M059J (cell line): ENCODE measurements around the gene PIEZO2. TPM values are rescaled to one million over a fixed set of nuclear protein-coding genes. Genes with fewer than 3 reads are reported as not detected.
"Not testable (repeated sequence)": the region's sequence is repeated elsewhere in the genome, so short reads cannot be mapped to it uniquely, and the experiment has no call there.

Experiments
- DNase-seq: peaks from one replicate; pipeline ENCODE4 v3.0.0-alpha.2; 2012; ENCODE audit warnings: low read depth
- total RNA-seq: library from RNA; depleted of rRNA; stranded (reverse); fragments of >200 nt; shearing (Covaris generic); gene quantifications from 2 replicates; pipeline ENCODE4 v1.2.3, GENCODE V29; 2014

Gene PIEZO2
- total RNA-seq, 1 experiment from 2014 or later, result 22.9 TPM

GRCh38 chr18:11150271-11150615 is 874 bp upstream of the PIEZO2 start:
- no peak for DNase-seq

- no peak for DNase-seq
Measured at GRCh38 chr18:11148680-11149440, 509 bp downstream of the PIEZO2 start.

DNA sequence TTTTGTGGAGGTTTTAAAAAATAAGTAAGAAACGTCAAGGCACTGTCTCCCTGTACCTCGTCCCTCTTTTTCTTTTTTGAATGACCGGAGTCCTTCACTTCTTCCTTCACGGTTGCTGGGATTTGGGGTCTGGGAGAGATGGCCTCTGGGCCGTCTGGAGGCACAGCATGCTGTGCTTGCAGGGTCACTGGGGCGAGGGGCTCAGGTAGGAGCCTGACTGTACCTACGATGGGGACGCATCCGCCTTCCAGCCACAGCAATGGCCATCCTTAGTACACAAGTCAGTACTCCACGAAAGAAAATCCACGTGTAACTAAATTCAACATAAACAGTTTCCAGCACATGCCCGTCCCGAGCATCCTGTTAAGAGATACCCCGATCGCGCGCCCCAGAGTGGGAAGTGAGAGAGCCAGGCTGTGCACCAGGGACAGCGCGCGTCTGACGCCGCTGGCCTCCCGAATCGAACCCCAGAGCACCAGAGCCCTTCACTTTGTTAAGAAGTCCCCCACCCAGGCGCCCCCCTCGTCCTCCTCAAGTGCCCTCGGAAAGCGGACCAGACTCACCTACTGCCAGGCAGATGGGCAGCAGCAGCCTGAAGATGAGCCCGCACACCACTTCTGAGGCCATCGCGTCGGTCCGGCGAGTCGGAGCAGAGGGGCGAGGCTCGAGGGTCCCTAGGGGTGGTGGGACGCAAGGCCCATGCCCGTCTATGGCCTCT is 1.2 kb downstream of the PIEZO2 start:
- no peak for DNase-seq

DNA sequence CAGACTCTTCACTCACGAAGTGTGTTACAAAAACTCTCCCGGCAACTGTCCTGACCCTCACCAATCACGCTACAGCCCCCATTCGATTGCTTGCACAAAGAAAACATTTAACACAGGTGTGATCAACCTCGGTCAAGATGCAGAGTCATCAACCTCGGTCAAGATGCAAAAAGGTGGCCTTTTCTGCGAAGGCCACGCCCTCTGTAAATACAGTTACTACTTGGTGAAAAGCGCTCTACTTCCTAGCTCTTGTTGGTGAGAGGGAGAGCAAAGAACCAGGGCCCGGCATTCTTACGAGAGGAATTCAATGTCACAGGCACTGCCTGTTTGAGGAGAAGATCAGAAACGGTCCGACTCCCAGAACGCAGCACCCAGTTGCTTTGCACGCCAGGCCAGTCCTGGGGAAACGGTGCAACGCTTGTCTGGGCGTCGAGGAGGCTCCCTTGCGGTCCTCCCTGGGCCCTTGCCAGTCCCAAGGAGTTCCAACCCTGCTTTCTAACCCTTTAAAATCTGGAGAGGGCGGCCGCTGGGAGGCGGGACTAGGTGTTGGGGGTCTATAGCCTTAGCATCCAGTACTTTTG is 1.9 kb downstream of the PIEZO2 start:
- DNase-seq, result no peak

DNA sequence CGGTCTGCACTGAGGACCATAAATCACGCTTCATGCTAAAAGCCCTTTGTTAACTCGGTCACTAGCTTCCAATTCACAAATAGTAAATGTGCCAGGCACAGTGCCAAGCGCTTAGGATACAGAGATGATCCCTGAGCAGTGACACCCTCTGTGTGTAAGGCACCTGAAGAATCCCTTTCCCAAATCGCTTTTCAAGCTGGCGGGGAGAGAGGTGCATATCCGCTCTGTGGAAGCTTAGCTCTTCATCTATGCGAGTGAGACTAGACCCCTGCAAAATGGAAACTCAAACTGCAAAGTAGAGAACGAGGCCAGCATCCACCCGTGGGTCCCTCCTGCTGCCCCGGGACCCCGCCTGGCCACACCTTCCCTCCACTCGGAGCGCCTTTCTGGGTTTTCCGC is 2.4 kb downstream of the PIEZO2 start:
- DNase-seq, result no peak

DNA sequence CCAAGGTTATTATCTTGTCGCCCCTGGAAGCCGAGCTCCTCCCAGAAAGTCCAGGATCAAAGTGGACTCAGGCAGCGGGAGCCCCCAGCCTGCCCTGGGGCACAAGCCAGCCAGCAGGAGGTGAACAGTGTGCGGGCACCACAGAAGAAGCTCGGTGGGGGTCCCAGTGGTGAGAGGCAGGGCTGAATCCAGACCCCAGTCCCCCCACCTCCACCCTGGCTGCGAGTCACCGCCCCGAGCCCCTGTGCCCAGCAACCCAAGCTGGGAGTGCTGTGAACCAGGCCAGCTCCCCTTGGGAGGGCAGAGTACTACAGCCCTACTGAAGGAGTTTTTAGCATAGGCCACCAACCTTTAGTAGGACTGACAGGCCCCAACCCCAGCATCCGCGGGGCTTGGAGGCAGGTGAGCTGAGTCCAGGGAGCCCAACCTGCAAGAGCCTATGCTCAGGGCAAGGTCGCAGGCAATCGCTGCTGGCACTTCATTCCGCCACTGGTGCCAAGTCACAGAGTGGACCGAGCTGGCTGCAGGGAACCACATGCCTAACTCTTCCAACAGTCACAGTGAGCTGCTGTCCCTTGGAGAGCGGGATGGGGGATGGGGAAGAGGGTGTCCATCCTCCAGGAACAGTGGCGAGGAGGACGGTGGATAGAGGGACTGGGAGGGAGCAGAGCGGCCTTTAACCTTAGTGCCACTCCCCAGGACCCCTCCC is 3.0 kb downstream of the PIEZO2 start:
- DNase-seq, result no peak

DNA sequence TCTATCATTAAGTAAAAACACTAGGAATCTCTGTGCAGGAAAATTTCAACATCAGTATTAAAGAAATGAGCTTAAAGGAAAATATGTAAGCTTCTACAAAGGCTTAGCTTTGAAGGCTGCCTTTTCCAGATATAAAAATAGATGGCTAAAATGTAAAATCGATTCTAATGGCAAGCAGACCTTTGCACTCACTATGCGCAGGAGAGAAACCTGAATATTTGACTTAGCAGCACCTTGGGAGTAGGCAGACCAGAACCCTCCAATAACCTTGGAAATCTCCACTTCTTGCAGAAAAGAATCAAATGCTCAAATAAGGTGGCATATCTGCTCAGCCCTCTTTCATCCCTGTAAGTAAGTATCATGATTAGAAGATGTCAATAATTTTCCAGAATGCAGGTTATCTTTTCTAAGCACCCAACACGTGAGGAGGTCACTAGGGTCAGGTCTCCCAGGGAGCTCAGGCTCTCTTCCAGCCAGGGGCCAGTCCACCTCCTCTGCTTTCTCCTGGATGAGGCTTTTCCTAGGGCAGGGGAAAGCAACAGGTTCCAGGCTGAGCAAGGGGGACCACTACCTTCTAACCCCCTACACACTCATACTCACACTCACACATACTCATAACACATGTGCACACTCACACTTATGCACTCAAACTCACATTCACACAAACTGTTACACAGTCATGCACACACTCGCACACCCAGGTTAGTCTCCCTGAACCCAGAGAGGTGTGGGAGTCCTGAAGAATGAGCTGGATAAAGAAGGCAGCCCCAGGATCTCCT is 3.8 kb downstream of the PIEZO2 start:
- DNase-seq, result no peak

DNA sequence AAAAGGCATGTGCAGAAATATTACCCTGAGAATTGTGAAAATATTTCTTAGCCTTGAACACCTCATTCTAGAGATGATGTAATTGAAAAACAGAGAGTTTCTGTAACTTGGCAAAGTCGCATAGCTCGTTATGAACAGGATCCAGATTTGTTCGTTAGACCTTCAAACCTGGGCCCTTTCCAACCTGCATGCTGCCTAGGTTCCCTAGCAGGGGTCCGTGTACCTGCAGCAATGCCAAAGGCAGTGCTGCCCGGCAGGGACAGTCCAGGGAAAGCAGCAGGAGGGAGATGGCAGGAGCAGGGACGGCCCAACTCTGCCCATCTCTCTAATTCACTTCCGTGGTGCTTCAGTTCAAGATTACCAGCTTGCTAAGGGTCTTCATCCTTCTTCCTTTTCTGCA is 12.0 kb downstream of the PIEZO2 start:
- DNase-seq, result no peak

GRCh38 chr18:11136241-11136640 is 13.1 kb downstream of the PIEZO2 start:
- peak; percentile 67 for DNase-seq

DNA sequence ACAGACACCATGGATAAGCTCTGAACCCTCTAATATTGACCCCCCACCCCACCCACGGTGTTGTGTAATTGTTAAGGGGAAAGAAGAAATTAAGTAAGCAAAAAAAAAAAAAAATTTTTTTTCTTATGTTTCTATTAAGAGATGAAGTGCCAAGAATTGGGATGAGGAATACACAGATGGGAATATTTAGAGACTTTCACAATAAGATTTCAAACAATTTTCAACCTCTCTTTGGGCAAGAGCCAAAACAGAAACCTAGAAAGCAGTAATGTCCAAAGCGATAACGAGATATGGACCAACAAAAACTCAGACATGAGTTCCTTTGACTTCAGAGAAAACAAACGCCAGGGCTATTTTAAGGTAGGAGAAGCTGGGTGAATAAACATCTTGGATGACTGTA is 14.4 kb downstream of the PIEZO2 start:
- DNase-seq, result no peak

GRCh38 chr18:11129059-11129458 is 20.3 kb downstream of the PIEZO2 start:
- DNase-seq, result not testable (repeated sequence)

GRCh38 chr18:11125492-11126315 is 23.7 kb downstream of the PIEZO2 start:
- no peak for DNase-seq

GRCh38 chr18:11124054-11124453 is 25.3 kb downstream of the PIEZO2 start:
- DNase-seq, result no peak

DNA sequence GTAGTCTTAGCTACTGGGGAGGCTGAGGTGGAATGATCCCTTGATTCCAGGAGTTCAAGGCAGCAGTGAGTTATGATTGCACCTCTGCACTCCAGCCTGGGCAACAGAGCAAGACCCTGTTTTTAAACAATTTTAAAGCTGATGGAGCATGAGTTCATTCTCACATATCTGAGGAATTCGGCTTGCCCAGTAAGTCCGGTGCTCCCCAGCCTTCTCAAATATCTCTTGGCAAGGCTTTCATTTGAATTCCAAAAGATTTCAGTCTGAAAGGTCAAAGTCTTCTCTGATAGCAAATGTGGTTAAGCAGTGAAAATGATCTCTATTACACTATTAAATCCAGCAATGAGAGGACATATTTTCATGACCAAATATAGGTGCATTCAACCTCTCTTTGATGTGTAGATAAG is 27.9 kb downstream of the PIEZO2 start:
- peak; percentile 76 for DNase-seq

GRCh38 chr18:11119959-11120587 is 29.3 kb downstream of the PIEZO2 start:
- peak; percentile 84 for DNase-seq

DNA sequence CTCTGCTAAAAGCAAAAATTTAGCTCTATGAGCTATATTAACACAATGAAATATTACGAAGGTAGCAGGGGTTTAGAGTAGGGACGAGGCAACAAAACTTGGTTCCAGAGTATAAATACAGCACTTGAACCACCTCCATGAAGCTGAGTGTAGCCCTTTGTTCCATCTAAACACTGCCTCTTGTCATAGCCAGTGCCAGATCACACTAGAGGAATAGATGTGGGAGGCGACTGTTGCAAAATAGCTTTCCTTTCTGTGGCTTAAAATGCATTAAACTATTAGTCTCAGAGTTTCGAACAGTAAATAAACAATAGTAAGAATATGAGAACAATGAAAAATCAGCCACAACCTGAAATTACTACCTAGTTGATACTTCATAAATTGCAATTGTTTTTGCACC is 29.8 kb downstream of the PIEZO2 start:
- DNase-seq, result peak; percentile 69

GRCh38 chr18:11118051-11118766 is 31.2 kb downstream of the PIEZO2 start:
- peak; percentile 19 for DNase-seq

GRCh38 chr18:11115276-11115675 is 34.1 kb downstream of the PIEZO2 start:
- DNase-seq, result no peak

DNA sequence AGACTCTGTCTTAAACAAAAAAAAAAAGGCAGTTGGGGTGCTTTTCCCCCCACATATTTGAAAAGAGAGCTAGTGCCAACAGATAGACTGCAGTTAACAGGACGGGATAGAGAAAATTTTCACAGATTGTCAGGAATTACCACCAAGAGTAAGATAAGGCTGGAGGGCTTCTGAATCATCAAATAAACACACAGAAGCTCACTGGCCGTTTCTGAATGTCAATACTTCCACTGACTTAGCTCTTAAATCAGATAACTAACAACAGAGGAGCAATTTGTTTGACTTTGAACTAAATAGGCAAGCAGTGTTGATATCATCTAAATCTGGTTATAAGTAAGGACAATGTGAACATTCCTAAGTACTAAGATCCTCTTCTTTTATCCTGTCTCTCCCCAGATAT is 34.7 kb downstream of the PIEZO2 start:
- DNase-seq, result peak; percentile 84

DNA sequence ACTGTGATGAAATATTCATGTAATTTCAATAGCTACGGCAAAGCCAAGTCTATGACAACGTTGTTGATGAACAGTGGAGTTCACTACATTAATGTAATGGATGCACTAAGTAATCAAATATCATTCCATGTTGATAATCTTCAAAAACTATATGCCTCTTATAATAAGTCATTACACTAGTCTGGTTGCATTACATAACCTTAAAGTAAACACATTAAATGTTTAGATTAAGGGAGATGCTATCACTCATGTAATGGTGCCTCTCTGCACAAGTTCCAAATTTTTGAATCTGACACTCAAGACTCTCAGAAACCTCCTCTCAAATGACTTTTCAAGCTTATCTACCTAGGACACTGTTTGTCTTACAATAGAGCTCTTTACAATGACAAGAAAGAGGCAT is 35.4 kb downstream of the PIEZO2 start:
- no peak for DNase-seq
